Tibial nerve (tissue), 4 donors: ENCODE measurements around the gene C20orf202.

ENCODE experiments used
- CTCF ChIP-seq, 5 experiments: fragments of 200-600 bp in 3 of 5; fragments of 450-650 bp in 2 of 5; sonication (generic) in 3 of 5; IDR thresholded peaks; one replicate each; pipeline ENCODE4 v1.5.1; 2016 to 2019; ENCODE audit warnings: antibody characterized with exemption in 5 of 5, mild to moderate bottlenecking in 3 of 5, moderate library complexity in 2 of 5
- EP300 ChIP-seq, 2 donors: sonication (generic); formaldehyde crosslinking; IDR thresholded peaks; one replicate each; pipeline ENCODE4 v1.6.1; 2017; ENCODE audit warnings: antibody characterized with exemption in 2 of 2, mild to moderate bottlenecking in 1 of 2
- POLR2A ChIP-seq, 2 donors: fragments of 450-650 bp; IDR thresholded peaks; one replicate each; pipeline ENCODE4 v1.6.1; 2017; ENCODE audit warnings: antibody characterized with exemption in 2 of 2, mild to moderate bottlenecking in 2 of 2, moderate library complexity in 2 of 2

- TF ChIP-seq CTCF (IDR thresholded peaks at IDR 0.05) (no peak), EP300 (IDR thresholded peaks at IDR 0.05) (no peak), POLR2A (IDR thresholded peaks at IDR 0.05) (no peak)
Observed at GRCh38 chr20:1180949-1181348, 22.3 kb upstream of the C20orf202 start.
